Measurements from ENCODE around the gene SHMT2.

DNA sequence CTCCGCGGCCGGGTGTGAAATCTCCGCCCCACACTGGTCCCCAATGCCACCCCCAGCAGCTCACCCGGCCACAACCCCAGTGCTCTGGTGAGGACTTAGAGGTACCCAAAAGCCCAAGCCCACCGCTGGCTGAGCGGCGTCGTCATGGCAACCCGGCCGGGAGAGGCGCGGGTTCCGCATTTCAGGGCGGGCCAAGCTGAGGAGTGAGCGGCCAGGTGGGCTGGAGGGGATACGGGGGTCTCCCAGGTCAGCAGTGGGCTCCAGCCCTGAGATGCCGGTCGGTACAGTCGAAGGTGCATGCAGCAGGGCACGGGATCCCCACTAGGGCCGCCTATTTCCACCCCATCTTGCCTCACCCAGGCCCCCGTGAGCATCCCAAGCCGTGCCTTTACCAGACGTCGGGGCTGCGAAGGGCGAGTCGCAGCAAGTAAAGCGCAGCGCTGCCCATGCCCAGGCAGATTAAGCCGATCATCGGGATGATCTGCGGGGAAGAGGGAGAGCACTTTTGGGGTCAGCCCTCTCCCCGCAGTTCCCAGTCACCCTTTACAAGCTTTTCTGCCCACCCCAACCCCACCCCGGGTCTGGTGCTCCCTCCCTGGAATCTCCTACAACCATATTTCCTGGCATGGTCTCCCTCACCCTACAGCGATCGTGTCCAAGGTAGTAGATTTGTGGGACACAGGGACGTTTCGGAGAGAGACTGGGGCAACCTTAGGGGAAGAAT is 6.9 kb downstream of the SHMT2 start:
- TF ChIP-seq, protein P1, sequence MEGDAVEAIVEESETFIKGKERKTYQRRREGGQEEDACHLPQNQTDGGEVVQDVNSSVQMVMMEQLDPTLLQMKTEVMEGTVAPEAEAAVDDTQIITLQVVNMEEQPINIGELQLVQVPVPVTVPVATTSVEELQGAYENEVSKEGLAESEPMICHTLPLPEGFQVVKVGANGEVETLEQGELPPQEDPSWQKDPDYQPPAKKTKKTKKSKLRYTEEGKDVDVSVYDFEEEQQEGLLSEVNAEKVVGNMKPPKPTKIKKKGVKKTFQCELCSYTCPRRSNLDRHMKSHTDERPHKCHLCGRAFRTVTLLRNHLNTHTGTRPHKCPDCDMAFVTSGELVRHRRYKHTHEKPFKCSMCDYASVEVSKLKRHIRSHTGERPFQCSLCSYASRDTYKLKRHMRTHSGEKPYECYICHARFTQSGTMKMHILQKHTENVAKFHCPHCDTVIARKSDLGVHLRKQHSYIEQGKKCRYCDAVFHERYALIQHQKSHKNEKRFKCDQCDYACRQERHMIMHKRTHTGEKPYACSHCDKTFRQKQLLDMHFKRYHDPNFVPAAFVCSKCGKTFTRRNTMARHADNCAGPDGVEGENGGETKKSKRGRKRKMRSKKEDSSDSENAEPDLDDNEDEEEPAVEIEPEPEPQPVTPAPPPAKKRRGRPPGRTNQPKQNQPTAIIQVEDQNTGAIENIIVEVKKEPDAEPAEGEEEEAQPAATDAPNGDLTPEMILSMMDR (IDR thresholded peaks at IDR 0.05), result no peak
- no peak for TF ChIP-seq EZH2 (IDR thresholded peaks at IDR 0.05)
- TF ChIP-seq EZH2phosphoT487 (IDR thresholded peaks at IDR 0.05), result peak; percentile 47
